GM23338 (cell line): Measurements from ENCODE around the gene SERPINE2. TPM values are rescaled to one million over a fixed set of nuclear protein-coding genes. Genes with fewer than 3 reads are reported as not detected.
A peak's percentile ranks its signal among the peaks of the same experiment; 100 is the strongest.

Experiments
- ATAC-seq: fragments of 200-7000 bp; cut with Tn5 transposase; 3 replicates; pipeline ENCODE4 v1.9.1; 2020
- DNase-seq: peaks from one replicate; pipeline ENCODE4 v3.0.0-alpha.2; 2015; ENCODE audit warnings: low spot score
- H2AFZ ChIP-seq: fragments of 200-600 bp; sonication (generic); 2 replicates; pipeline ENCODE4 v1.8.0; 2016; ENCODE audit warnings: antibody characterized with exemption, mild to moderate bottlenecking, moderate library complexity
- H3F3A ChIP-seq: fragments of 200-600 bp; sonication (generic); replicated peaks from 2 replicates; pipeline ENCODE4 v1.8.0; 2017; ENCODE audit warnings: antibody characterized with exemption, mixed run types, low read depth
- H3K27ac ChIP-seq: fragments of 200-600 bp; sonication (generic); 2 replicates; pipeline ENCODE4 v1.6.1; 2016; ENCODE audit warnings: low read depth
- H3K27me3 ChIP-seq: fragments of 200-600 bp; sonication (generic); 2 replicates; pipeline ENCODE4 v1.8.0; 2016; ENCODE audit warnings: mild to moderate bottlenecking, mixed run types, moderate library complexity; ENCODE audit not compliant: insufficient read depth
- H3K36me3 ChIP-seq: fragments of 200-600 bp; sonication (generic); 2 replicates; pipeline ENCODE4 v1.8.0; 2016; ENCODE audit warnings: mild to moderate bottlenecking; ENCODE audit not compliant: insufficient read depth
- H3K4me1 ChIP-seq: fragments of 200-600 bp; sonication (generic); 2 replicates; pipeline ENCODE4 v1.8.0; 2016; ENCODE audit warnings: mild to moderate bottlenecking, moderate library complexity; ENCODE audit not compliant: insufficient read depth
- H3K4me2 ChIP-seq: fragments of 200-600 bp; sonication (generic); 2 replicates; pipeline ENCODE4 v1.7.1; 2017; ENCODE audit warnings: mixed run types
- H3K4me3 ChIP-seq: fragments of 200-600 bp; sonication (generic); 2 replicates; pipeline ENCODE4 v1.6.1; 2016; ENCODE audit warnings: mixed run types
- H3K79me2 ChIP-seq: fragments of 200-600 bp; sonication (generic); replicated peaks from 2 replicates; pipeline ENCODE4 v1.8.0; 2017; ENCODE audit warnings: mild to moderate bottlenecking; ENCODE audit not compliant: insufficient read depth
- H3K9me2 ChIP-seq: fragments of 200-600 bp; sonication (generic); 2 replicates; pipeline ENCODE4 v1.8.0; 2017; ENCODE audit not compliant: insufficient read depth
- H4K20me1 ChIP-seq: fragments of 200-600 bp; sonication (generic); replicated peaks from 2 replicates; pipeline ENCODE4 v1.8.0; 2017; ENCODE audit warnings: mild to moderate bottlenecking; ENCODE audit not compliant: insufficient read depth
- H3K27ac Mint-ChIP-seq: 2 replicates; pipeline ENCODE4 v1.8.0; 2020; ENCODE audit warnings: inconsistent platforms, mild to moderate bottlenecking, moderate library complexity, mixed read lengths
- H3K27me3 Mint-ChIP-seq: 3 replicates; pipeline ENCODE4 v1.8.0; 2022; ENCODE audit warnings: low read depth, mild to moderate bottlenecking, moderate library complexity, mixed read lengths, inconsistent platforms; ENCODE audit not compliant: insufficient read depth, poor library complexity
- H3K36me3 Mint-ChIP-seq: 3 replicates; pipeline ENCODE4 v1.8.0; 2021; ENCODE audit warnings: low read depth, mild to moderate bottlenecking, inconsistent platforms, moderate library complexity, mixed read lengths
- H3K4me1 Mint-ChIP-seq: 3 replicates; pipeline ENCODE4 v1.8.0; 2020; ENCODE audit warnings: mild to moderate bottlenecking, inconsistent platforms, mixed read lengths
- H3K4me3 Mint-ChIP-seq: 3 replicates; pipeline ENCODE4 v1.8.0; 2021; ENCODE audit warnings: moderate library complexity, mild to moderate bottlenecking, inconsistent platforms, mixed read lengths
- H3K9me3 Mint-ChIP-seq: 3 replicates; pipeline ENCODE4 v1.8.0; 2020; ENCODE audit warnings: moderate library complexity, mild to moderate bottlenecking, inconsistent platforms, mixed read lengths
- CREB1 ChIP-seq: fragments of 250-450 bp; sonication (Bioruptor Pico); IDR thresholded peaks from 2 replicates; pipeline ENCODE4 v1.5.0; 2020; ENCODE audit warnings: low read depth, mild to moderate bottlenecking, moderate library complexity
- CTCF ChIP-seq, 2 experiments: fragments of 200-600 bp in 1 of 2; sonication (generic) in 1 of 2; conservative IDR thresholded peaks; 2 replicates each; pipeline versions ENCODE4 v1.5.1 to v1.6.1; 2016 to 2017; ENCODE audit warnings: antibody characterized with exemption in 2 of 2, low read depth in 2 of 2, mild to moderate bottlenecking in 2 of 2, moderate library complexity in 1 of 2
- ETS1 ChIP-seq: IDR thresholded peaks from 2 replicates; pipeline ENCODE4 v1.6.1; 2016; ENCODE audit warnings: antibody characterized with exemption
- JUNB ChIP-seq: IDR thresholded peaks from one replicate; pipeline ENCODE4 v1.6.1; 2016; ENCODE audit warnings: antibody characterized with exemption; ENCODE audit not compliant: unreplicated experiment
- NANOG ChIP-seq: IDR thresholded peaks from 2 replicates; pipeline ENCODE4 v1.6.1; 2016; ENCODE audit warnings: antibody characterized with exemption, borderline replicate concordance
- POLR2AphosphoS5 ChIP-seq: IDR thresholded peaks from 2 replicates; pipeline ENCODE4 v1.6.1; 2016; ENCODE audit warnings: antibody characterized with exemption, low read depth
- REST ChIP-seq: IDR thresholded peaks from one replicate; pipeline ENCODE4 v1.6.1; 2018; ENCODE audit warnings: antibody characterized with exemption; ENCODE audit not compliant: unreplicated experiment
- STAT1 ChIP-seq: IDR thresholded peaks from one replicate; pipeline ENCODE4 v1.6.1; 2016; ENCODE audit warnings: antibody characterized with exemption; ENCODE audit not compliant: unreplicated experiment
- ZNF114 ChIP-seq: fragments of 250-450 bp; sonication (Bioruptor Pico); IDR thresholded peaks from 2 replicates; pipeline ENCODE4 v1.5.0; 2020; ENCODE audit warnings: mild to moderate bottlenecking, moderate library complexity
- ZNF331 ChIP-seq: fragments of 250-450 bp; sonication (Bioruptor Pico); IDR thresholded peaks from 2 replicates; pipeline ENCODE4 v1.5.0; 2020; ENCODE audit warnings: low read depth, mild to moderate bottlenecking, moderate library complexity
- polyA plus RNA-seq: library from polyadenylated mRNA; unstranded; fragments of >200 nt; fragmentation: Nextera tagmentation; extraction: Ambion mirVana; gene quantifications from 2 replicates; pipeline ENCODE4 v1.2.1, GENCODE V29; 2016
- total RNA-seq: library from RNA; depleted of rRNA; stranded (reverse); fragments of >200 nt; shearing (Covaris generic); gene quantifications from 2 replicates; pipeline ENCODE4 v1.2.3, GENCODE V29; 2014

The SERPINE2 gene
- total and polyA plus RNA-seq, 2 experiments from 2014 or later: 38.6 to 44.2 TPM

- Histone ChIP-seq H3K4me3 (no peak overlapping the region), H2AFZ (no peak overlapping the region), H3K9me2 (no peaks in the 10 kb centered on the region), H4K20me1 (peaks cover 8% of the 10 kb centered on the region; the same call in 1 of the 2 replicates), H3K4me2 (no peak overlapping the region), H3K79me2 (peaks cover 24% of the 10 kb centered on the region), H3K4me1 (no peaks in the 10 kb centered on the region), H3K27me3 (no peaks in the 10 kb centered on the region), H3K27ac (no peak overlapping the region), H3K36me3 (peaks cover 38% of the 10 kb centered on the region; the same call in 1 of the 2 replicates), H3F3A (no peaks in the 10 kb centered on the region)
- no peak overlapping the region for H3K27ac Mint-ChIP-seq
- peaks cover 24% of the 10 kb centered on the region; the same call in 2 of the 3 replicates for H3K36me3 Mint-ChIP-seq
- no peaks in the 10 kb centered on the region for H3K9me3 Mint-ChIP-seq
- DNase-seq: no peak
- peaks cover 15% of the 10 kb centered on the region; the same call in 2 of the 3 replicates for H3K4me1 Mint-ChIP-seq
- ATAC-seq: no peak
- TF ChIP-seq CREB1 (CRISPR knock-in tag): no peak
- TF ChIP-seq ZNF331 (CRISPR knock-in tag): no peak
- no peak for TF ChIP-seq POLR2AphosphoS5
- TF ChIP-seq ETS1: no peak
- no peak for TF ChIP-seq JUNB
- no peak for TF ChIP-seq CTCF (conservative IDR thresholded peaks at IDR 0.05; ENCODE audit: low read depth in 2 of 2)
- TF ChIP-seq ZNF114 (CRISPR knock-in tag): no peak
- no peak for TF ChIP-seq NANOG
- peaks cover 3% of the 10 kb centered on the region for H3K27me3 Mint-ChIP-seq
- no peak overlapping the region for H3K4me3 Mint-ChIP-seq
Observed at GRCh38 chr2:223967981-223968380, 71.1 kb downstream of the SERPINE2 start.

GRCh38 chr2:223959688-223960087 is 79.4 kb downstream of the SERPINE2 start:
- H3K4me3 Mint-ChIP-seq: no peak overlapping the region
- DNase-seq (no peak), ATAC-seq (no peak)
- Histone ChIP-seq H3K27ac (no peak overlapping the region), H3K4me2 (peak overlapping the region; percentile 86), H3K9me2 (no peaks in the 10 kb centered on the region), H3K4me1 (peaks cover 39% of the 10 kb centered on the region), H3K79me2 (peaks cover 72% of the 10 kb centered on the region), H3K27me3 (no peaks in the 10 kb centered on the region), H3F3A (no peaks in the 10 kb centered on the region), H3K4me3 (no peak overlapping the region), H2AFZ (no peak overlapping the region), H4K20me1 (peaks cover 33% of the 10 kb centered on the region; the same call in 1 of the 2 replicates), H3K36me3 (peaks cover 17% of the 10 kb centered on the region; the same call in 1 of the 2 replicates)
- no peaks in the 10 kb centered on the region for H3K9me3 Mint-ChIP-seq
- no peak overlapping the region for H3K27ac Mint-ChIP-seq
- peaks cover 4% of the 10 kb centered on the region for H3K27me3 Mint-ChIP-seq
- peaks cover 32% of the 10 kb centered on the region for H3K36me3 Mint-ChIP-seq
- H3K4me1 Mint-ChIP-seq: peaks cover 28% of the 10 kb centered on the region
- TF ChIP-seq ETS1 (no peak), ZNF331 (CRISPR knock-in tag) (no peak), REST (no peak), CREB1 (CRISPR knock-in tag) (no peak), JUNB (no peak), STAT1 (no peak)
